Neural cell (in vitro differentiated cells): ENCODE measurements around the gene WNT6. TPM values are rescaled to one million over a fixed set of nuclear protein-coding genes. Genes with fewer than 3 reads are reported as not detected.

Experiments used
- H2AFZ ChIP-seq: fragments of 200-600, 300-800 bp; sonication (generic), shearing (Covaris generic); 2 replicates; pipeline ENCODE4 v1.6.0; 2014; ENCODE audit warnings: low read depth, mild to moderate bottlenecking, antibody characterized with exemption, low read length, moderate library complexity
- H3F3A ChIP-seq: fragments of 200-600 bp; shearing (Covaris generic); 2 replicates; pipeline ENCODE4 v1.6.1; 2016; ENCODE audit warnings: mild to moderate bottlenecking, moderate library complexity, mixed read lengths, antibody characterized with exemption, low read length; ENCODE audit not compliant: insufficient read depth, poor library complexity, severe bottlenecking
- H3K27ac ChIP-seq: fragments of 200-600, 300-800 bp; sonication (generic), shearing (Covaris generic); 2 replicates; pipeline ENCODE4 v1.5.1; 2014; ENCODE audit warnings: mild to moderate bottlenecking, low read length, moderate library complexity
- H3K27me3 ChIP-seq: fragments of 300-800, 200-600 bp; sonication (generic), shearing (Covaris generic); 2 replicates; pipeline ENCODE4 v1.6.0; 2014; ENCODE audit warnings: mild to moderate bottlenecking, low read depth, low read length, moderate library complexity; ENCODE audit not compliant: insufficient read depth
- H3K36me3 ChIP-seq: fragments of 300-800, 200-600 bp; sonication (generic), shearing (Covaris generic); 2 replicates; pipeline ENCODE4 v1.5.1; 2014; ENCODE audit warnings: mild to moderate bottlenecking, antibody characterized with exemption, low read length, moderate library complexity; ENCODE audit not compliant: insufficient read depth
- H3K4me2 ChIP-seq: fragments of 300-800, 200-600 bp; sonication (generic), shearing (Covaris generic); 2 replicates; pipeline ENCODE4 v1.6.0; 2014; ENCODE audit warnings: mild to moderate bottlenecking, low read length
- H3K4me3 ChIP-seq: fragments of 300-800, 200-600 bp; sonication (generic), shearing (Covaris generic); 2 replicates; pipeline ENCODE4 v1.5.1; 2014; ENCODE audit warnings: mild to moderate bottlenecking, low read length, moderate library complexity
- H3K79me2 ChIP-seq: fragments of 200-600 bp; shearing (Covaris generic); replicated peaks from 2 replicates; pipeline ENCODE4 v1.6.0; 2014; ENCODE audit warnings: mild to moderate bottlenecking, low read length, moderate library complexity; ENCODE audit not compliant: insufficient read depth
- H3K9ac ChIP-seq: fragments of 300-800, 200-600 bp; sonication (generic), shearing (Covaris generic); 2 replicates; pipeline ENCODE4 v1.6.1; 2016; ENCODE audit warnings: mild to moderate bottlenecking, low read length, mixed read lengths
- H3K9me2 ChIP-seq: fragments of 200-600 bp; shearing (Covaris generic); 2 replicates; pipeline ENCODE4 v1.6.1; 2016; ENCODE audit warnings: mild to moderate bottlenecking, low read length, mixed read lengths; ENCODE audit not compliant: insufficient read depth
- H3K9me3 ChIP-seq: fragments of 200-600, 300-800 bp; sonication (generic), shearing (Covaris generic); 2 replicates; pipeline ENCODE4 v1.6.1; 2016; ENCODE audit warnings: mild to moderate bottlenecking, mixed run types, low read length, moderate library complexity, mixed read lengths
- H4K20me1 ChIP-seq: fragments of 200-600 bp; shearing (Covaris generic); 2 replicates; pipeline ENCODE4 v1.6.1; 2016; ENCODE audit warnings: mild to moderate bottlenecking, mixed run types; ENCODE audit not compliant: insufficient read depth
- EP300 ChIP-seq: fragments of 450-650 bp; conservative IDR thresholded peaks from 2 replicates; pipeline ENCODE4 v1.6.1; 2014; ENCODE audit warnings: antibody characterized with exemption, mild to moderate bottlenecking, moderate library complexity; ENCODE audit not compliant: poor library complexity, severe bottlenecking
- EZH2 ChIP-seq: fragments of 200-600, 300-800 bp; shearing (Covaris generic), sonication (generic); IDR thresholded peaks from 2 replicates; pipeline ENCODE4 v1.6.1; 2014; ENCODE audit warnings: antibody characterized with exemption, low read length, borderline replicate concordance, mild to moderate bottlenecking; ENCODE audit not compliant: insufficient read depth, poor library complexity, severe bottlenecking
- MXI1 ChIP-seq: fragments of 450-650 bp; conservative IDR thresholded peaks from 2 replicates; pipeline ENCODE4 v1.6.1; 2014; ENCODE audit warnings: antibody characterized with exemption, mild to moderate bottlenecking; ENCODE audit not compliant: poor library complexity, severe bottlenecking
- POLR2AphosphoS5 ChIP-seq: IDR thresholded peaks from 2 replicates; pipeline ENCODE4 v1.6.1; 2012
- RAD21 ChIP-seq: fragments of 450-650 bp; conservative IDR thresholded peaks from 2 replicates; pipeline ENCODE4 v1.6.1; 2014; ENCODE audit warnings: antibody characterized with exemption, mild to moderate bottlenecking, moderate library complexity
- SMC3 ChIP-seq: fragments of 450-650 bp; conservative IDR thresholded peaks from 2 replicates; pipeline ENCODE4 v1.6.1; 2014; ENCODE audit warnings: antibody characterized with exemption, mild to moderate bottlenecking, moderate library complexity; ENCODE audit not compliant: poor library complexity
- TAF1 ChIP-seq: IDR thresholded peaks from 2 replicates; pipeline ENCODE4 v1.6.1; 2012; ENCODE audit warnings: low read depth
- polyA plus RNA-seq: library from polyadenylated mRNA; depleted of rRNA; stranded (reverse); fragments of >200 nt; gene quantifications from 2 replicates; pipeline ENCODE4 v1.2.3, GENCODE V29; 2014
- TF ChIP-seq, protein P1 (sequence below): fragments of 450-650 bp; IDR thresholded peaks from 2 replicates; pipeline ENCODE4 v1.5.1; 2014; ENCODE audit warnings: antibody characterized with exemption, mild to moderate bottlenecking, moderate library complexity; ENCODE audit not compliant: poor library complexity, severe bottlenecking
- TF ChIP-seq, protein P2 (sequence below): IDR thresholded peaks from 2 replicates; pipeline ENCODE4 v1.6.1; 2012; ENCODE audit warnings: borderline replicate concordance

The WNT6 gene
- polyA plus RNA-seq, 1 donor from 2014 or later: not detected

- H3K36me3 ChIP-seq: no peaks in the 10 kb centered on the region
- H3K9me2 ChIP-seq: no peaks in the 10 kb centered on the region
- peak overlapping the region; percentile 53 for H3K4me2 ChIP-seq
- H3K9me3 ChIP-seq: no peaks in the 10 kb centered on the region
- H3K27ac ChIP-seq: no peak overlapping the region
- no peak for TF ChIP-seq SMC3
- TF ChIP-seq RAD21: no peak
- TF ChIP-seq TAF1: no peak
- no peak for TF ChIP-seq EZH2
- TF ChIP-seq, protein P1, sequence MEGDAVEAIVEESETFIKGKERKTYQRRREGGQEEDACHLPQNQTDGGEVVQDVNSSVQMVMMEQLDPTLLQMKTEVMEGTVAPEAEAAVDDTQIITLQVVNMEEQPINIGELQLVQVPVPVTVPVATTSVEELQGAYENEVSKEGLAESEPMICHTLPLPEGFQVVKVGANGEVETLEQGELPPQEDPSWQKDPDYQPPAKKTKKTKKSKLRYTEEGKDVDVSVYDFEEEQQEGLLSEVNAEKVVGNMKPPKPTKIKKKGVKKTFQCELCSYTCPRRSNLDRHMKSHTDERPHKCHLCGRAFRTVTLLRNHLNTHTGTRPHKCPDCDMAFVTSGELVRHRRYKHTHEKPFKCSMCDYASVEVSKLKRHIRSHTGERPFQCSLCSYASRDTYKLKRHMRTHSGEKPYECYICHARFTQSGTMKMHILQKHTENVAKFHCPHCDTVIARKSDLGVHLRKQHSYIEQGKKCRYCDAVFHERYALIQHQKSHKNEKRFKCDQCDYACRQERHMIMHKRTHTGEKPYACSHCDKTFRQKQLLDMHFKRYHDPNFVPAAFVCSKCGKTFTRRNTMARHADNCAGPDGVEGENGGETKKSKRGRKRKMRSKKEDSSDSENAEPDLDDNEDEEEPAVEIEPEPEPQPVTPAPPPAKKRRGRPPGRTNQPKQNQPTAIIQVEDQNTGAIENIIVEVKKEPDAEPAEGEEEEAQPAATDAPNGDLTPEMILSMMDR: no peak
- TF ChIP-seq POLR2AphosphoS5: no peak
- TF ChIP-seq MXI1: no peak
- TF ChIP-seq, protein P2, sequence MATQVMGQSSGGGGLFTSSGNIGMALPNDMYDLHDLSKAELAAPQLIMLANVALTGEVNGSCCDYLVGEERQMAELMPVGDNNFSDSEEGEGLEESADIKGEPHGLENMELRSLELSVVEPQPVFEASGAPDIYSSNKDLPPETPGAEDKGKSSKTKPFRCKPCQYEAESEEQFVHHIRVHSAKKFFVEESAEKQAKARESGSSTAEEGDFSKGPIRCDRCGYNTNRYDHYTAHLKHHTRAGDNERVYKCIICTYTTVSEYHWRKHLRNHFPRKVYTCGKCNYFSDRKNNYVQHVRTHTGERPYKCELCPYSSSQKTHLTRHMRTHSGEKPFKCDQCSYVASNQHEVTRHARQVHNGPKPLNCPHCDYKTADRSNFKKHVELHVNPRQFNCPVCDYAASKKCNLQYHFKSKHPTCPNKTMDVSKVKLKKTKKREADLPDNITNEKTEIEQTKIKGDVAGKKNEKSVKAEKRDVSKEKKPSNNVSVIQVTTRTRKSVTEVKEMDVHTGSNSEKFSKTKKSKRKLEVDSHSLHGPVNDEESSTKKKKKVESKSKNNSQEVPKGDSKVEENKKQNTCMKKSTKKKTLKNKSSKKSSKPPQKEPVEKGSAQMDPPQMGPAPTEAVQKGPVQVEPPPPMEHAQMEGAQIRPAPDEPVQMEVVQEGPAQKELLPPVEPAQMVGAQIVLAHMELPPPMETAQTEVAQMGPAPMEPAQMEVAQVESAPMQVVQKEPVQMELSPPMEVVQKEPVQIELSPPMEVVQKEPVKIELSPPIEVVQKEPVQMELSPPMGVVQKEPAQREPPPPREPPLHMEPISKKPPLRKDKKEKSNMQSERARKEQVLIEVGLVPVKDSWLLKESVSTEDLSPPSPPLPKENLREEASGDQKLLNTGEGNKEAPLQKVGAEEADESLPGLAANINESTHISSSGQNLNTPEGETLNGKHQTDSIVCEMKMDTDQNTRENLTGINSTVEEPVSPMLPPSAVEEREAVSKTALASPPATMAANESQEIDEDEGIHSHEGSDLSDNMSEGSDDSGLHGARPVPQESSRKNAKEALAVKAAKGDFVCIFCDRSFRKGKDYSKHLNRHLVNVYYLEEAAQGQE: no peak
- TF ChIP-seq EP300: no peak
- H3K27me3 ChIP-seq: peaks cover 99% of the 10 kb centered on the region
- no peak overlapping the region for H2AFZ ChIP-seq
- H3F3A ChIP-seq: no peaks in the 10 kb centered on the region
- H3K79me2 ChIP-seq: no peaks in the 10 kb centered on the region
- H3K9ac ChIP-seq: peak overlapping the region; percentile 45
- H4K20me1 ChIP-seq: no peaks in the 10 kb centered on the region
- peak overlapping the region; percentile 77 for H3K4me3 ChIP-seq
Observed at GRCh38 chr2:218872645-218873358, 13.2 kb downstream of the WNT6 start.

- H3K36me3 ChIP-seq: no peaks in the 10 kb centered on the region
- H3K4me2 ChIP-seq: peak overlapping the region; percentile 53
- no peaks in the 10 kb centered on the region for H3F3A ChIP-seq
- H3K9ac ChIP-seq: peak overlapping the region; percentile 45
- H3K27me3 ChIP-seq: peaks cover 99% of the 10 kb centered on the region
- TF ChIP-seq MXI1: peak; percentile 48
- TF ChIP-seq RAD21: no peak
- TF ChIP-seq EZH2: peak; percentile 45
- TF ChIP-seq TAF1: no peak
- peak; percentile 42 for TF ChIP-seq POLR2AphosphoS5
- peak; percentile 13 for TF ChIP-seq EP300
- TF ChIP-seq, protein P1: peak; percentile 56
- H3K9me2 ChIP-seq: no peaks in the 10 kb centered on the region
- H4K20me1 ChIP-seq: no peaks in the 10 kb centered on the region
- no peak overlapping the region for H2AFZ ChIP-seq
- H3K9me3 ChIP-seq: no peaks in the 10 kb centered on the region
- H3K4me3 ChIP-seq: peak overlapping the region; percentile 77
- no peaks in the 10 kb centered on the region for H3K79me2 ChIP-seq
- H3K27ac ChIP-seq: no peak overlapping the region
Observed at GRCh38 chr2:218873359-218874194, 14.0 kb downstream of the WNT6 start.
